Measurements from ENCODE around the gene HOPX.
A peak's percentile ranks its signal among the peaks of the same experiment; 100 is the strongest.
"Not testable (repeated sequence)": the region's sequence is repeated elsewhere in the genome, so short reads cannot be mapped to it uniquely, and the experiment has no call there.

Gene HOPX

DNA sequence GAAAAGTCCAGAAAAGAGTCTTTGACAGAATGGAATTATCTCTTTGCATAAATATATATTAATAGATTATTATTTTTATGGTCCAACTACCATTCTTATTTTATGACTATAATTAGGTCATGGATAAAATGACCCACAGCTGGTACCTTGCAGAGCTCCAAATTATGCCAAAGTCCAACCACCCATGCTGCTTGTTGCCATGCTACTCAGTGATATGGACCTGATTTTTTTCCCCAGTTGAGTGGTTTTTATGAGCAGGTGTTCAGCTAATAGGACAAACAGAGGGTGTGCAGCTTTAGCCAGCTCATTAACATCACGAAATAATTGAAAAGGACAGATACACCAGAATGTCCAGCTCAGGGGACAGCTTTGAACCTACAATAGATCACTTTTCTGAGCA, 9.7 kb downstream of the HOPX start:
- TF ChIP-seq, protein P1, sequence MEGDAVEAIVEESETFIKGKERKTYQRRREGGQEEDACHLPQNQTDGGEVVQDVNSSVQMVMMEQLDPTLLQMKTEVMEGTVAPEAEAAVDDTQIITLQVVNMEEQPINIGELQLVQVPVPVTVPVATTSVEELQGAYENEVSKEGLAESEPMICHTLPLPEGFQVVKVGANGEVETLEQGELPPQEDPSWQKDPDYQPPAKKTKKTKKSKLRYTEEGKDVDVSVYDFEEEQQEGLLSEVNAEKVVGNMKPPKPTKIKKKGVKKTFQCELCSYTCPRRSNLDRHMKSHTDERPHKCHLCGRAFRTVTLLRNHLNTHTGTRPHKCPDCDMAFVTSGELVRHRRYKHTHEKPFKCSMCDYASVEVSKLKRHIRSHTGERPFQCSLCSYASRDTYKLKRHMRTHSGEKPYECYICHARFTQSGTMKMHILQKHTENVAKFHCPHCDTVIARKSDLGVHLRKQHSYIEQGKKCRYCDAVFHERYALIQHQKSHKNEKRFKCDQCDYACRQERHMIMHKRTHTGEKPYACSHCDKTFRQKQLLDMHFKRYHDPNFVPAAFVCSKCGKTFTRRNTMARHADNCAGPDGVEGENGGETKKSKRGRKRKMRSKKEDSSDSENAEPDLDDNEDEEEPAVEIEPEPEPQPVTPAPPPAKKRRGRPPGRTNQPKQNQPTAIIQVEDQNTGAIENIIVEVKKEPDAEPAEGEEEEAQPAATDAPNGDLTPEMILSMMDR (IDR thresholded peaks at IDR 0.05; ENCODE audit: insufficient read depth, low read length, missing control alignments), result no peak
- H3K4me3 ChIP-seq (ENCODE audit: low read depth, low read length), result no peak overlapping the region
- DNase-seq (ENCODE audit: low read depth, low spot score), result no peak
- ChIA-PET POLR2A (no interaction called here), CTCF (interaction anchor here (0.8 to 1.3 kb wide), 3 partner anchors 9 to 26 kb away, joined by 3 read pairs; partner anchors contain the start of gene HOPX)

DNA sequence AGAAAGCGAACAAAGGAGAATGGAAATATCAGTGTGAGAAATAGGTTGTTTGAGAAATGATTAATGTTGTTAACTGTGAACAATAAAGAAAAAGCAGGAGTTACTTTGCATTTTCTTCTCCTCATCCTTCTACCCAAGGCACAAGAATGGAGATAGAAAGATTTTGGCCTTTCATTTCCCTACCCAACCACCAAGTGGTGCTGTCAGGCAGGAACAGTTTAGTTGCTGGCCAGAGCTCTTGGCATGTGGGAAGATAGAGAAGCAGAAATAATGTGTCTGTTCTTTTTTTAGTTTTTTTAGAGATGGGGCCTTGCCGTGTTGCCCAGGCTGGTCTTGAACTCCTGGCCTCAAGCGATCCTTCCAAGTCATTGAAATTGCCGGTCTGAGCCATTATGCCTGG, 12.8 kb downstream of the HOPX start:
- no peak for DNase-seq (ENCODE audit: low read depth, low spot score)
- ChIA-PET POLR2A (no interaction called here), CTCF (no interaction called here)
- H3K4me3 ChIP-seq (ENCODE audit: low read depth, low read length), result no peak overlapping the region
- TF ChIP-seq, protein P1 (IDR thresholded peaks at IDR 0.05; ENCODE audit: insufficient read depth, low read length, missing control alignments), result peak; percentile 3

DNA sequence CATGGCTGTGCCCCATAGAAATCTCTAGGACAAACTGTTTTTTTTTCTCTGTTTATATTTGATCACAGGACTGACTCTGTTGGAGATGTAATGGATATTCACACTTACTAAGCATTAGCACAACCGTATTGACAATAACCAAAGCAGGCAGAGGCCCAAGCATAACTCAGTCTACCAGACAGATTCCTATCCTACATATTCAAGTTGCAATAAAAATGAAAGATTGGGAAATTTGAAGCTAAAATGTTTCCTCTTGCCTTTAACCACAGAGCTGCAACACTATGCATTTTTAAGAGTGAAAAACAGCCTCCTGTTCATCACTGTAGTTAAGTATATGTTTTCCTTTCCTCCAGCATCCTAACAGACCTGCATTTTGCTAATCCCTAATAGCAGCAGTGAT, 13.7 kb downstream of the HOPX start:
- POLR2A ChIA-PET; CTCF ChIA-PET; DNase-seq (ENCODE audit: low read depth, low spot score); H3K4me3 ChIP-seq (ENCODE audit: low read depth, low read length): not testable (repeated sequence)

DNA sequence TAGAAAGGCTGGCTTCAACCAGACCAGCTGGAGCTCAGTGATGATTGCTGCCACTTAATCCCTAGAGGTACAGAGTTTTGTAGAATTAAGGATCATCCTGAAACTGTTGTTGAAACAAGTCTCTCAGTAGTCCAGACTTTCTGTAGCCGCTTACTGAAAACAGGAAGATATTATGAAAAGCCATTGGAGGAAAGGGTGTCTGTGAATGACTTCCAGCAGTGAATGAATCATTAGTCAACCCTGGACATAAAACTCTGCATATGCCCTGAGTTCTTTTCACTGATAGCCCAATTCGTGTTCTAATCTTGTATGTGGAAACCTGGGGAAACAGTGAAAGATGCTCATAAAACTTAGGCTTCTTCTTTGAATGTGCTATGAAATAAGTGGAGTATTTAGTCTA, 14.8 kb downstream of the HOPX start:
- CTCF ChIA-PET, result no interaction called here
- POLR2A ChIA-PET, result no interaction called here
- no peak for DNase-seq (ENCODE audit: low read depth, low spot score)
- TF ChIP-seq, protein P1 (IDR thresholded peaks at IDR 0.05; ENCODE audit: insufficient read depth, low read length, missing control alignments), result no peak
- H3K4me3 ChIP-seq (ENCODE audit: low read depth, low read length), result no peak overlapping the region

DNA sequence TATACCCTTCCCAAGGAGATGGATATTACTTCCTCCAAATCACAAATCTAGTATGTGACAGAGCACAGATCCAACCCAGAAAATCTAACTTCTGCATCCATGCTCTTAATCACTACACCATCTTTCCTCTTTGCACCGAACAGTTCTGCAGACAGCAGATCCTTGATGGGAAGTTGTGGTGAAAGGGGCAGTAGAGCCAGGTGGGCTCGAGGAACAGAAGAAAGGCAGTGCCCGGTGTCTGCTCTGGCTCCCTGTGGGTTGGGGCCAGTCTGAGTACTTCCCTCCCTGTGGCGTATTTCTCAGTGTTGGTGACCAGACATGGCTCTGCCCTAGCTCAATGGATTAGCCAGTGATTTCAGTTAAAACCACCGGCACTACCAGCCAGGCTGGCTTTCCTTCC, 15.3 kb downstream of the HOPX start:
- H3K4me3 ChIP-seq (ENCODE audit: low read depth, low read length), result no peak overlapping the region
- DNase-seq (ENCODE audit: low read depth, low spot score), result no peak
- ChIA-PET CTCF (no interaction called here), POLR2A (no interaction called here)
- TF ChIP-seq, protein P1 (IDR thresholded peaks at IDR 0.05; ENCODE audit: insufficient read depth, low read length, missing control alignments), result no peak

DNA sequence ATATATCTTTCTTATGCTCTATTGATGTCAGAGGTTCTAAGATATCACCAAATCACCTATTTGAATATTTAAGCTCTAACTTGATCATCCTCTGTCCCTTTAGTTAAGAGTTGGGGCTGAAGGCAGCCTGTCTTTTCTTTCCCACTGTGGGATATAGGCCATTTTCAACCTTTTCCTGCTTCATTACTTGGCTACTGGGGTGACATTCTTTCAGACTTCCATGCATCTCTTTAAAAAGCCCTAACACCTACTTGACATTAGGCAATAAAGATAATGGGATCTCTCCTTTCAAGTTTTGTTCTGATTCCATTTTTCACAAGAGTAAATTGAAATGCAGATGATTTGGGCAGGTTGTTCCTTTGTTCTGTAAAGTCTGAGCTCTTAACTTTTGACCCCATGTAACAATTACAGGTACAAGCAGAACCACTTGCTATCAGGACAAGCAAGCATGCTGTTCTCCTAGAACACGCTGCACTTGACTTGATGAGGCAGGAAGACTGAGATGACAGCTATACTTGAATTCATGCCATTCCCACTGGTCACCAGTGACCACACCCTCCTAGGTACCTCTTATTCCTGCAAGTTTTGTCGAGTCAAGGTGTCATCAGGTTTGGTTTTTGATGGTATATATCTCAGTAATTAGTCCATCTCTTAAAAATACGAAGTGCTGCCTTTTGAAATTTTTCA, 18.2 kb downstream of the HOPX start:
- CTCF ChIA-PET, result interaction anchor here (1.0 to 1.2 kb wide), 2 partner anchors 8 to 133 kb away, joined by 3 read pairs; no protein-coding TSS in a partner anchor
- POLR2A ChIA-PET, result no interaction called here
- H3K4me3 ChIP-seq (ENCODE audit: low read depth, low read length), result no peak overlapping the region
- TF ChIP-seq, protein P1 (IDR thresholded peaks at IDR 0.05; ENCODE audit: insufficient read depth, low read length, missing control alignments), result no peak
- no peak for DNase-seq (ENCODE audit: low read depth, low spot score)

DNA sequence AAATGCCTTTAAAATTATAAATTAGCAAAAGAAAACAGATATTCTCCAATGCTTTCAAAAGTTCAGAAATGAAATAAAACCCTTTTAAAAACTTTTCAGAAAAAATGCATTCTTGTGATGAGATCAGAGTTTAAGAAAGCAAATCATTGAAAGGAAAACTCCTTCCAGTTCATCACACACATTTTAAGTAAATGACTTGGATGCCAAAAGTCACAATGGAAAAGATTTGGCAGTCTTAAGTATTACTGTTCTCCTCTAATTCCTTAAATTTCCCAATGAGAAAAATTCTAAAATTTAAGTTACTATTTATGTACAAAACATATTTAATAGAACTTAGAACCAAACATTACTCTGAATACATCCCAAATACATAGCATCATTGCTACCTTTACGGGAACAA, 21.1 kb downstream of the HOPX start:
- H3K4me3 ChIP-seq (ENCODE audit: low read depth, low read length), result no peak overlapping the region
- POLR2A ChIA-PET, result no interaction called here
- CTCF ChIA-PET, result no interaction called here
- TF ChIP-seq, protein P1 (IDR thresholded peaks at IDR 0.05; ENCODE audit: insufficient read depth, low read length, missing control alignments), result no peak
- no peak for DNase-seq (ENCODE audit: low read depth, low spot score)

Data from AG04449 (cell line).